Activated T-helper 2 cell treated with anti-CD3 and anti-CD28 coated beads, Interferon-gamma antibody, Interleukin-2, Interleukin-4, amounts not matched to agents 10 μg/mL and 5 μg/mL and 100 μg/mL, durations not matched to agents 14 hours and 24 hours and 36 hours (primary cell): ENCODE data around the gene CERK. TPM values are rescaled to one million over a fixed set of nuclear protein-coding genes. Genes with fewer than 3 reads are reported as not detected.
A peak's percentile ranks its signal among the peaks of the same experiment; 100 is the strongest.

Experiments used
- DNase-seq: peaks from one replicate; pipeline ENCODE4 v3.0.0; 2021; ENCODE audit warnings: low spot score
- H3K27ac Mint-ChIP-seq: one replicate; pipeline ENCODE4 v1.8.0; 2021; ENCODE audit warnings: mixed read lengths
- H3K27me3 Mint-ChIP-seq: one replicate; pipeline ENCODE4 v1.8.0; 2021; ENCODE audit warnings: low read depth, mixed read lengths
- H3K36me3 Mint-ChIP-seq: one replicate; pipeline ENCODE4 v1.8.0; 2021; ENCODE audit warnings: low read depth, mixed read lengths
- H3K4me1 Mint-ChIP-seq: one replicate; pipeline ENCODE4 v1.8.0; 2021; ENCODE audit warnings: low read depth, mixed read lengths
- H3K4me3 Mint-ChIP-seq: one replicate; pipeline ENCODE4 v1.8.0; 2021; ENCODE audit warnings: low read depth, mild to moderate bottlenecking, moderate library complexity, mixed read lengths
- H3K9me3 Mint-ChIP-seq: one replicate; pipeline ENCODE4 v1.8.0; 2021; ENCODE audit warnings: mixed read lengths
- intact Hi-C: fragments of 100-400 bp; cut with micrococcal nuclease; formaldehyde crosslinking; loops from one replicate; pipeline ENCODE4 v1.15.1; 2023
- total RNA-seq: library from RNA; stranded (reverse); gene quantifications from 2 replicates; pipeline ENCODE4 v1.2.3, GENCODE V29; 2022

The CERK gene
- total RNA-seq, 1 donor from 2014 or later, result 62.8 TPM

- H3K36me3 Mint-ChIP-seq, result peaks cover 57% of the 10 kb centered on the region
- no peak for DNase-seq
- intact Hi-C loops, result no loop called here
- H3K4me1 Mint-ChIP-seq, result no peaks in the 10 kb centered on the region
- H3K9me3 Mint-ChIP-seq, result no peaks in the 10 kb centered on the region
- no peak overlapping the region for H3K27ac Mint-ChIP-seq
- no peak overlapping the region for H3K4me3 Mint-ChIP-seq
- H3K27me3 Mint-ChIP-seq, result no peaks in the 10 kb centered on the region
Measured at GRCh38 chr22:46695346-46696228, 42.5 kb downstream of the CERK start.

DNA sequence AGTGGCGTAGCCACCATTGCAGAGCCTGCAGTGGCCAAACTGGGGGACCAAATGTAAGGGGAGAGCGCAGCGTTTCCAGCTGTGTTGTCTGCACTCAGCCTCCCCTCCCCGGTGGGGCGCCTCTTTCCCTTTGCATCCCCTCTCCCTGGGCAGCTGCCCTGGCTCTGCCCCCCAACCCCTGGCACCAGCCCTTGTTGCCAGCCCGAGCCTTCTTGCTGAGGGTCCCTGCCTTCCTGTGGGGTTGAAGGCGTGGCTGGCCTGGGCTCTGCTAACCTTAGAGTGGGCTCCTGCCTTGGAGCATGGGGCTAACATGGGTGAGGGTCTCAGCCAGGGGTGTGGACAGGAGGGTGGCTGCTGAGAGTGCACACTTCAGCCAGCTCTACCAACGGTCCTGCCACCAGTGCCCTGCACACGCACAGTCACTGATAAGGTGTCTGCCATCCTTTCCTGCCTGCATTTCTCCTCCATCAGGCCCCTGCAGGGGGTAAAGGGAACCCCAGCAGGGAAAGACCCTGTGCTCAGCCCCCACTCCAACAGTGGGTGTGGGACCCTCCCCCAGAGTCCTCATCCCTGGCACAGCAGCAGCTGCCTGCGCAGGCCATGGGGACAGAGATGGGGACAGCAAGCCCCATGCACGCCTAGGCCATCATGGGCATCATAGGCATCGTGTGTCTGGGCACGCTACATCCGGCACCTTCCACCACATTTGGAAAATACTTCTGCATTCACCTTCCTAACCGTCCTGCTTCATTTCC is 43.5 kb downstream of the CERK start:
- Mint-ChIP-seq H3K9me3 (no peaks in the 10 kb centered on the region), H3K27me3 (no peaks in the 10 kb centered on the region), H3K27ac (no peak overlapping the region), H3K4me1 (no peaks in the 10 kb centered on the region), H3K36me3 (peaks cover 55% of the 10 kb centered on the region), H3K4me3 (no peak overlapping the region)
- DNase-seq, result no peak
- intact Hi-C loops, result no loop called here

- no peak overlapping the region for H3K27ac Mint-ChIP-seq
- no peaks in the 10 kb centered on the region for H3K27me3 Mint-ChIP-seq
- H3K4me1 Mint-ChIP-seq, result no peaks in the 10 kb centered on the region
- intact Hi-C loops, result no loop called here
- no peak overlapping the region for H3K4me3 Mint-ChIP-seq
- H3K36me3 Mint-ChIP-seq, result peaks cover 54% of the 10 kb centered on the region
- no peak for DNase-seq
- no peaks in the 10 kb centered on the region for H3K9me3 Mint-ChIP-seq
Measured at GRCh38 chr22:46693634-46694415, 44.2 kb downstream of the CERK start.

- Mint-ChIP-seq H3K9me3 (no peaks in the 10 kb centered on the region), H3K27ac (no peak overlapping the region), H3K4me3 (no peak overlapping the region), H3K36me3 (peaks cover 45% of the 10 kb centered on the region), H3K27me3 (no peaks in the 10 kb centered on the region), H3K4me1 (no peaks in the 10 kb centered on the region)
- intact Hi-C loops, result no loop called here
- DNase-seq, result no peak
Measured at GRCh38 chr22:46691571-46691970, 46.5 kb downstream of the CERK start.

- H3K27me3 Mint-ChIP-seq, result no peaks in the 10 kb centered on the region
- H3K36me3 Mint-ChIP-seq, result peaks cover 56% of the 10 kb centered on the region
- no peak overlapping the region for H3K4me3 Mint-ChIP-seq
- DNase-seq, result no peak
- no peaks in the 10 kb centered on the region for H3K9me3 Mint-ChIP-seq
- no peak overlapping the region for H3K27ac Mint-ChIP-seq
- H3K4me1 Mint-ChIP-seq, result peaks cover 9% of the 10 kb centered on the region
- intact Hi-C loops, result no loop called here
Measured at GRCh38 chr22:46690146-46690545, 47.9 kb downstream of the CERK start.

DNA sequence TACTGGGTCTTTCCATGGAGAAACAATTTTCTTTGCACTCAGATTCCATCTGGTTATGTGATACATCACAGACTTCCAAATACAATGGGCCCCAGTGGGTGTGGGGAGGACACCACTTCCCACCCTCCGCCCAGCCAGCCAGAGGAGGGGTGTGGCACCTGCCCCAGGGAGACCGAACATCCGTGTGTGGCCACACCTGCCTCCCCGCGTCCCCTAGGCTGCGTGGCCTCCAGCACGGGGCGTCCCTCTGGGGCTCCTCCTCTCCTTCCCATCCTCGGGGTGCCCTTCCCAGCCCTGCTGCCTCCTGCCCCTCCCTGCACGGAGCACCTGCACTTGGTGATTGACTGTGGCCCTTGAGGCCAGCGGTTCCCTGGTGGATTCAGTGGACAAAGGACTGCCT is 49.1 kb downstream of the CERK start:
- Mint-ChIP-seq H3K4me1 (peaks cover 9% of the 10 kb centered on the region), H3K9me3 (no peaks in the 10 kb centered on the region), H3K4me3 (no peak overlapping the region), H3K27me3 (no peaks in the 10 kb centered on the region), H3K27ac (no peak overlapping the region), H3K36me3 (peaks cover 59% of the 10 kb centered on the region)
- intact Hi-C loops, result no loop called here
- no peak for DNase-seq

- no peak for DNase-seq
- intact Hi-C loops, result no loop called here
- H3K4me1 Mint-ChIP-seq, result peaks cover 9% of the 10 kb centered on the region
- no peak overlapping the region for H3K27ac Mint-ChIP-seq
- H3K9me3 Mint-ChIP-seq, result no peaks in the 10 kb centered on the region
- H3K4me3 Mint-ChIP-seq, result no peak overlapping the region
- H3K27me3 Mint-ChIP-seq, result no peaks in the 10 kb centered on the region
- peaks cover 58% of the 10 kb centered on the region for H3K36me3 Mint-ChIP-seq
Measured at GRCh38 chr22:46687460-46687859, 50.6 kb downstream of the CERK start.

DNA sequence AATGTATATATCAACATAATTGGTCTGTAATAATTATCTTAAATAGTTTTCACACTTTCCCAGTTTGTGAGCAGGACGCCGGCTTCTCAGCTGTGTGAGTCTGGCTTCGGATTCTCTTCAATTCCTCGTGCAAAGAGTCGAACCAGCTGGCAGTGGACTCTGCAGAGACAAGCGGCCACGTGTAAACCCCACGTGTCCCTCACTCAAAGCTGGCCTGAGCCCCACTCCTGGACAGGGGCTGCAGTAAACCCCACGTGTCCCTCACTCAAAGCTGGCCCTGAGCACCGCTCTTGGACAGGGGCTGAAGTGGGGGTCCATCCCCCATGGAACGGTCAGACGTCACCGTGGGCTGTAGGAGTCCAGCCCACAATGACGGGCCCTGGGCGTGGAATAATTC is 51.0 kb downstream of the CERK start:
- DNase-seq, result no peak
- Mint-ChIP-seq H3K27me3 (no peaks in the 10 kb centered on the region), H3K4me1 (peaks cover 9% of the 10 kb centered on the region), H3K27ac (no peak overlapping the region), H3K9me3 (no peaks in the 10 kb centered on the region), H3K36me3 (peaks cover 58% of the 10 kb centered on the region), H3K4me3 (no peak overlapping the region)
- intact Hi-C loops, result no loop called here

GRCh38 chr22:46686221-46687047 is 51.6 kb downstream of the CERK start:
- no peaks in the 10 kb centered on the region for H3K9me3 Mint-ChIP-seq
- DNase-seq, result no peak
- peaks cover 56% of the 10 kb centered on the region for H3K36me3 Mint-ChIP-seq
- no peaks in the 10 kb centered on the region for H3K27me3 Mint-ChIP-seq
- peak overlapping the region; percentile 60 for H3K27ac Mint-ChIP-seq
- peaks cover 9% of the 10 kb centered on the region for H3K4me1 Mint-ChIP-seq
- no peak overlapping the region for H3K4me3 Mint-ChIP-seq
- intact Hi-C loops, result no loop called here

GRCh38 chr22:46684706-46685105 is 53.3 kb downstream of the CERK start:
- Mint-ChIP-seq H3K4me3 (no peak overlapping the region), H3K9me3 (no peaks in the 10 kb centered on the region), H3K27me3 (no peaks in the 10 kb centered on the region), H3K27ac (no peak overlapping the region), H3K36me3 (peaks cover 45% of the 10 kb centered on the region), H3K4me1 (peaks cover 9% of the 10 kb centered on the region)
- no peak for DNase-seq
- intact Hi-C loops, result no loop called here

DNA sequence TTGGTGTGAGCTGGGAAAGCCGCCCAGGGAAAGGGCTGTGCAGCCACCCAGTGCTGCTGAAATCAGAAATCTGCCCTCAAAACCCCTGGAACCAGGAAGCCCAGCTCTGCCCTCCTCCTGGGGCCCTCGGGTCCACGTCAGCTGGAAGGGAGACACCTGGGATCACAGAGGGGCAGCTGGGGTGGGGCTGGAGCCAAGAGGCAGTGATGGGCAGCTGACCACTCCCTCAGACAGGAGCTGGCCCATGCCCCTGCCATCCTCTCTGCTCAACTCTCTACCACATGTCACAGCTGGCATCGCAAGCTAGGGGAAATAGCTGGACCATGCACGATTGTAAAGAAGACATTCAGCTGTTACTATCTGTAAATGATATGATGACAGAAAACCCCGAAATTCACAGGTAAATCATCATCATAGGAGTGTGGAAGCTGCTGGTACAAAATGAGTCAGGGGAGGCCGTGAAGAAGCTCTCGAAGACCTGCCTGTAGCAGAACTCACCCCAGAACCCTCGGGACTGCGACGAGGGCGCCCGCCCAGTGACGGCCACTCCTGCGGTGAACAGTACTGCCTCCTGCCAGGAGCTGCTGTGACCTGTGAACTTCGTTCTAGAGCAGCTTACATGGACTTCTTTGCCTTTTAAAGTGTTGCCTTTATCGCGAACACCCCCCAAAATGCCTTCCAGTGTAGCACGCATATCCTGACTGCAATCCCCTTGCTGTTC is 55.9 kb downstream of the CERK start:
- intact Hi-C loops, result no loop called here
- H3K27me3 Mint-ChIP-seq, result no peaks in the 10 kb centered on the region
- no peaks in the 10 kb centered on the region for H3K9me3 Mint-ChIP-seq
- no peak overlapping the region for H3K4me3 Mint-ChIP-seq
- no peak for DNase-seq
- H3K4me1 Mint-ChIP-seq, result peaks cover 9% of the 10 kb centered on the region
- peak overlapping the region; percentile 22 for H3K27ac Mint-ChIP-seq
- peaks cover 39% of the 10 kb centered on the region for H3K36me3 Mint-ChIP-seq

- peaks cover 33% of the 10 kb centered on the region for H3K36me3 Mint-ChIP-seq
- no peak overlapping the region for H3K27ac Mint-ChIP-seq
- H3K4me1 Mint-ChIP-seq, result peaks cover 4% of the 10 kb centered on the region
Measured at GRCh38 chr22:46681010-46681409, 57.0 kb downstream of the CERK start.

More at GRCh38 chr22:46681010-46681409, 57.0 kb downstream of the CERK start:
- Mint-ChIP-seq H3K4me3 (no peak overlapping the region), H3K27me3 (no peaks in the 10 kb centered on the region), H3K9me3 (no peaks in the 10 kb centered on the region)
- intact Hi-C loops, result no loop called here
- no peak for DNase-seq
